Activated naive CD4-positive, alpha-beta T cell (primary cell): ENCODE measurements around the gene ARL14EP.
A peak's percentile ranks its signal among the peaks of the same experiment; 100 is the strongest.

Experiments
- DNase-seq, 4 experiments: peaks; one replicate each; lab custom pipeline; 2025; lab: John Stamatoyannopoulos, UW

Gene ARL14EP

DNA sequence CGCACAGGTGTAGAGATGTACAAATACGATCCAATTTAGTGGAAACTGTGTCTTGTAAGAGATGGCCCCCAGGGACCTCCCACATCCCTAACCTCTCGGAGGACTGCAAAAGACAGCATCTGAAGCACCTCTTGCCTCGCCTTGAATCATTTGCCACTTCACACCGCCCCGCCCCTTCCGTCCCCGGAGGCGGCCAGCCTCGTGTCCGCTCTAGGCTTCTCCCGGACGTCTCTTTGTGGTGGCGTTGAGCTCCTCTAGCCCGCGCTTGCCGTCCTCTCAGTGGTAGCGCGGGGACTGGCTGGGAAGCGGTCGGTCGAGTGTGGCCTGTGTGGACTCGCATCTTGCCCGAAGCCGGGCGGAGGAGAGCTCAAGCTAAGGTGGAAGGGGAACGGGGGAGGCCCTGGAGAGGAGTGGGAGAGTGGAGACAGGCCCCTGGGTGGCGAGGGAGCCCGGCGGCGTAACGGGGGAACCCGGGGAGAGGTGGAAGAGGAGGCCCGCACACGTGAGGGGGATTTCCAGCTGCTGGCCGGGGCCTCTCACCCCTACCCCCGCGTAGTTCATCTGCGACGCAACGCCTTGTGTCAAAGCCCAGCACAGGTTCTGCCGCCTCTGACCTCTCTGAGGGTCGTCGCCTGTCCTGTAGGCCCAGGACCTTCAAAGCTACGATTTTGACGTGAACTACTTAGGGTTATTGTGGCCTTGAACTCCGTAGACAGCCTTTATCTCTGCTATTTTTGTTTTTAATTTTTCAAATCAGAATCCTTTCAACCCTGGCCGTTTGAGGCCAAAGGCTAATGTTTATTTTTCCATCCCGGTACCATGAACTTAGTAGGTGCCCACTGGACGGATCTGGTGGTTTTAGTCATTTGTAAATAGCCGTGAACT lies at the start of gene ARL14EP:
TSS of gene ARL14EP (plus strand) at position 279 of the 885 bp plus-strand sequence. CDS start 7,845 bp downstream, outside the sequence.
- DNase-seq, result peak; percentile 56 to 82 (median 73)

DNA sequence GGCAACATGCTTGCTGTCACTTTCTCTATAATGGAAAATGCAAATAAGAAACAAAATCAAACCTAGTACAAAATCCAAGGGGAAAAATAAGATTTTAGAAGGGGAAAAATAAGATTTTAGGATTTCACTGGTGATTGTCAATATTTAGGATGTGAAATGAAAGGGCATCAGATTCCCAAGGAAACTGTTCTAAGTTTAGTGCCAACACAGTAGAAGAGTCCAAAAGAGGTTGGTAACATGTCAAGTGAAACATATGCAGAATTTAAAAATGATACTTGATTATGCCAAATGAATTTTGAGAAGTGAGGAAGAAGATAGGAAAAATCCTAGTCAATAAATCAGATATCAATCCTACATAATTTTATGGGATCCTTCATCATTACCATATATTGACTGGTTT lies 45.7 kb upstream of the ARL14EP start:
- DNase-seq, result no peak

DNA sequence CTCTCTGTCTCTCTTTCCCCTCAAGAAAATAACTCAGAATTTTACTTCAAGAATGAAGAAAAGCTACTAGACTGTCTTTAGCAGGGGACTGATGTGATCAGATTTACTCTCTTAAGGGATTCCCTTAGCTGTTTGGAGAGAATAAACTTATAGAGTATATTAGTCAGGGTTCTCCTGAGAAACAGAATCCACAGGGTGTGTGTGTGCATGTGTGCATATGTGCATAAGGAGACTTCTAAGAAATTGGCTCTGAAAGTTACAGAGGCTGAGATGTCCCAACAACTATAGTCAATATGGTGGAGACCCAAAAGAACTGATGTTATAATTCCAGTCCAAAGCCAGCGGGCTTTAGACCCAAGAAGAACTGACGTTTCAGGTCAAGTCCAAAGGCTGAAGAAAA lies 43.1 kb upstream of the ARL14EP start:
- DNase-seq, result no peak

DNA sequence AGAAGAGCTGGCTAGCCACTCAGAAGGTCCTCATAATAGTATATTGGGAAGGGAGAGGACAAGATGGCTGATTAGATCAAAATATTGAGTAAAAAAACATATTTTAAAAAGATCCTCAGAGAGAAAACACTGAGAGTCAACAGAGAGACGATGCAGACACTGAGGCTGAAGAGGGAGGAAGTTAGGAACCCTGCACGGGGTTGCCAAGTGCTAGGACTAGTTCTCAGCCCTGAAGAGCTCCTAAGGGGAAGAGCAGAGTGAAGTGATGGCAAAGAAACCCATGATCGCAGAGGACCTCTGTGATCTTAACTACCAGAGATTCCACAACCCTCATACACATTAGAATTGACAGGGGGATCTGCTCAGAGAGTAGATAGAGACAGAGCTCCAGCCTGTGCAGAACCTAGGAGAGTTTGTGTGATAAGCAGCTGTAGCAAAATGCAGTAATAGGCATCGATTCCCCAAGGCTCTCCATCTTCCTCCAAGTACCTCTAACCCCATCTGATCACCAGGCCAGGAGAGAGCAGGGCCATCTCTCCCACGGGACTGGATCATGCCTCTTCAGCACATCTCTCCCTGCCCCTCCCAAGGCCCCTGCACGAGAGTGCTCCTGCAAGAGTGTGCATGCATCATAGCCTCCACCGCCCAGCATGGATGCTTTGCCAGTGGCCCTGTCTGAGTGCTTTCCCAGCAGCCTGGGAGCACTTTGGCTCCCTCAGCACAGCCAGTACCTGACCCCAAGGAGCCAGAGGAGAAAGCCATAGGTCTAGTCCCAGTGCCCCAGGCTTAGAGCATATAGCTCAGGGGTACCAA lies 41.2 kb upstream of the ARL14EP start:
- DNase-seq, result no peak

DNA sequence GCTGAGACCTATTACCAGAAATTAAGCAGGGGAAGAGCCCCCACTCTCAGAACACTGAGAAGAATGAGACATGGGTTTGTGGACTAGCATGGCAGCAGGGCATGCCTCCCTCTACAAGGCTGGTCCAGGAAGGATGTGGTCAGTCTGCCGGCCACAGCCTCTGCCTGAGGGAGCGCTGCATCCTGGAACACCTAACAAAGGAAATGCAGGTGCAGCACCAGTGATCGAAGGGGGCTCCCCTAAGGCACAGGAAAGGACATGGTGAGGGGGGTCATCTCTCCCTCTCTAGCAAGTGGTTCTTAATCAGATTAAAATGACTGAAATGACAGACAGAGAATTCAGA lies 40.6 kb upstream of the ARL14EP start:
- no peak for DNase-seq

DNA sequence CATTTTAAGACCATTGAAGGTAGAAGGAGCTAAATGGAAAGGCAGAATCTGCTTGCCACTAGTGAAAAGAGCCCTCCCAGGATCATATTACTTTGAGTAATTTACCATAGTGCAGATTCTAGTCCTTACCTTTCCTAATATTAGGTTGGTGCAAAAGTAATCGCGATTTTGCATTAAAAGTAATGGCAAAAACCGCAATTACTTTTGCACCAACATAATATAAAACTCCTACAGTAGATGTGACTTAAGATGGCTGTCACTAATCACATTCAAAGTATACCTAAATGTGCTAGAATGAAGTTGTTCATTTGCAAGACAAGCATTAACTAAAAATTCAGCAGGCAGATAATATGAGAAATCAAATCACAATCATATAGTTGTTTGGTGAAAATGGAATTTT lies 38.1 kb upstream of the ARL14EP start:
- DNase-seq, result no peak

DNA sequence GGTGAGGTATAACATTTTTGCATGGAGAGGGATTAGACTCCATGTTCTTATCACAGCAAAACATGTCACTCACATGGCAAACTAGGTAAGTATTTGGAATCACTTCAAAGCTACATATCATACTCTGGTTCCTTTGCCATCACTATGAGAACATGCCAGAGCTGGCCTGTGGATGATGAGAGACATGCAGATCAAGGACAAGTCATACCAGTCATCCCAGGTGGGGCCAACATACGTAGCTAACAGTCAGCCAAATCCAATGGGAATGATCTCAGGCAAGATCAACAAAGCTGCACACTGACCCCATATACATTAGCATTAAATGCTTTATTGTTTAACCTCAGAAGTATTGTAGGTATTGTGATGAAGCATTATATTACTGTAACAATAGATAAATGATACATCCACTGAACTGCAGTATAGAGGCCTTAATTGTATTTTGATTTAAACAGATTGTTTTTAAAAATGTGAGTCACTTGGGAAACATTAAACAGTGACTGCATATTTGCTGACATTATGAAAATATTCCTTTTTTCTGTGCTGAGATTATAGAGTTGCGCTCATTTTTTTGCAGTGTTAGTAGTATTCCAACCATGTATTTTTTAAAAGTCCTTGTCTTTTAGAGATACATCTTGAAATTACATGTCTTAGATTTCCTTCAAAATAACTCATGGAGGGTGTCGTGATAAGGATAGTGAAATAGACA lies 37.3 kb upstream of the ARL14EP start:
- no peak for DNase-seq

DNA sequence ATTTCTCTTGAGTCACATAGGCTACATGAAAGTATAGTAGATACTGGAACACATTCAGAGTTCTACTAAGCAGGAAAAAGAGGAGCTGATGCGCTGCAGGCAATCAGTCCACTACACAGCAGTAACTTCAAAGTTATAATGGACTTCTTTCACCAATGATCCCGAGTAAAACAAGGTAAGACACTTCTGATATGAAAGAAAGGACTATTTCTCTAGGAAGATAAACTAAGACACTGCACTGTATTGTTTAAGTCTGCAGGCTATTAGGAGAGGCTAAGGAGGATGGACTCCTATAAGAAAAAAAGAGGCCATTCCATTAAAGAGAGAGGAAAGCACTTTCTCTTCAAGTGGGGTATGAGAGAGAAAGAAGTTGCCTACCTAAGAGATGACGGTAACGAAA lies 31.6 kb upstream of the ARL14EP start:
- DNase-seq, result no peak

DNA sequence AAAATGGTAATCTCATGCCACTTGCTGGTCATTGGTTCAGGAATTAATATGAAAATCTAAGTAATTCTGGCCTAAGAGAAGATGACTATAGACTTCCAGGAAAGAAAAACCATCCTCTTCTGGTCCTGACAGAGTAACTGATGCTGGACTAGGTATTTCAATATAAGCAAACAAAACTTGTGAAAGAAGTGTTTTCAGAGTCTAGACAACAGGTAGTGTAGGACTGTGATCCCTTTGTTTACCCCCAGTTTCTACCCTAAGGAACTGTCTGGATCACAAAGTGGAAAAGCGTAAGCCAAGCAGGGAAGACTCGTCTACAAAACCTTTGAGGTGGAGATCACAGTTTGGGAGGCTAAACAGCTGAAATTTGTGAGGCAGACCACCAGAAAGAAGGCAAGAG lies 30.4 kb upstream of the ARL14EP start:
- no peak for DNase-seq

DNA sequence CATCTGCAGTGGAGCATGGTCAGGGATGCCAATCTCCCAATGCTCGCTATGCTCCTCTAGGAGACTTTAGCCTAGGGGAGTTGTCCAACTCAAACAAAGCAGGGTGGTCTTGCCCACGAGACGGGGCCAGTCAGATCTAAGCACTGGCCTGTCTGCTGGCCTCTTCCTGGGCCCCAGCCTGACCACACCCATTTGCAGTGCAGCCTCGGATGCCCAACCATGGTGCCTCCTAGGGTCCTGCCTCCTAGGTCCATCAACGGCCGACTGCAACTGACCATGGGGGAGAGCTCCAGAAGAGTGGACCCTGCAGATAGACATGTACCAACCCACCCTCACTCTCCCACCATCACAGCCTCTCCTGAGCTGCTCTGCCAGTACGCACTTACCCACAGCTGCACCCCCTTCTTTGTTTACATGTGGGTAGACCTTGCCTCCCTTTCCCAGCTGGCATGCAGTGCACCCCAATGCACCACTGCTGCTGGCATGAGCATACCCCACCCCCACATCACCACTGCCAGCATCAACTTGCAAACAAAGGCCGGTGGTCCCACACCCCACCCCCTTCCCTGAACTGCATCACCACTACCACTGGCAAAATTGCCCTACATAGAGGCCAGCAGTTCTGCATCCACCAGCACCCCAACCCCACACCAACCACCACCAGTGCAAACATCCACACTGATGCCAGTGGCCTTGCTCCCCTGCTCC lies 27.6 kb upstream of the ARL14EP start:
- DNase-seq, result no peak

DNA sequence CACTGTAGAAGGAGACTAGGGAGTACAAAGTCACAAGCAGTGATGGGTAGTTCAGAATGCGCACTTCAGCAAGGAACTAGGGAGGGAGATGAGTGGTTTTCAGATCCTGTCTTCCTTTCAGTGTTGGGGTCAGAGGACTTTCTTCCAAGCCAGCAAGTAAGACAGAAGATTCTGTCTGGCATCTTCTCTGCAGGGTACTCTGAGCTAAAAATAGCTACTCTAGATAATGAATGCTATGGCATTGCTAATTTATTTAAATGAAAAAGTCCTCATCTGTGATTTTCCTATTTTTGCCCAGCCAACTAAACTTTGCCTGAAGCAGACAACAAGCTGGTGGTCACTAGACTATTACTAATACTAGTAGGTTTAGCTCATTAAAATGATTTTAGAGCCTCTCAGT lies 18.3 kb upstream of the ARL14EP start:
- no peak for DNase-seq

DNA sequence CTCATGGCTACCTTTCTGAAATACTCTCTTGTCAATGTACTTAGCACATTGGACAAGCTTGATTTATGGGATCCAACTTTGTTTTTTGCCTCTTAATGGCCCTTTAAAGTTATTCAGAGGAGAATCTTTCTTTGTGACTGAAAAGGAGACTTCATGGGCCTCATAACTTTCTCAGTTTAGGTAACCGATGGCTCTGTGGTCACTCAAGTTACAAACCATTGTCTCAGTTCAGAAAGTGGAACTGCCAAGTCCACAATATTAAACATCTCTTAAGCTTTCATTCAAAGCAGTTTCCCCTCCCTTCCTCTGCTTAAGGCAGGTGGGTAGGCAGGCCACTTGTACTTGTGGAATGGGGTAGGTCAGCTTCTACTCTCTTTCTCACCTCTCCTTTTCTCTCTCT lies 12.3 kb upstream of the ARL14EP start:
- DNase-seq, result no peak

DNA sequence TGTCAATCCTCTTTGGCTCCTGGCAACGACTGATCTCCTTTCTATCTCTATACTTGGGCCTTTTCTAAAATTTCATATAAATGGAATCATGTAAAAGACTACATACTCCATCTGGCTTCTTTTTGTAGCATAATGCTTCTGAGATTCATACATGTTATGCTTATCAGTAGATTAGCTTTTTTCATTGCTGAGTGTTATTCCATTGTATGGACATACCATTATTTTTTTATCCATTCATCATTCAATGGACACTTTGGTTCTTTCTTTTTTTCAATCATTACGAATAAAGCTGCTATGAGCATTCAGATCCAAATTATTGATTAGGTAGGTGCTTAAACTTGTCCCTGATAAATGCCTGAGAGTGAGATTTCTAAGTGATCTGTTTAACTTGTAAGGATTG lies 11.7 kb upstream of the ARL14EP start:
- no peak for DNase-seq

DNA sequence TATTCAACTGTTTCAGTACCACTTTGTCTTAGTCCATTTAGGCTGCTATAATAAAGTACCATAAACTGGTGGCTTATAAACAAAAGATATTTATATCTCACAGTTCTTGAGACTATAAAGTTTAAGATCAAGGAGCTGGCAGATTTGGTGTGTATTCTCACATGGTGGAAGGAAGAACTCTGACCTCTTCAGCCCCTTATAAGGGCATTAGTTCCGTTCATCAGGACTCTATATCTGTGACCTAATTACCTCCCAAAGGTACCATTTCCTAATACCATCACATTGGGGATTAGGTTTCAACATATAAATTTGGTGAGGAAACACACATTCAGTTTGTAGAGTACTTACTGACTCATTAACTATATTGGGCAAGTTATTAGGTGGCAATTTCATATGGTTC lies 10.7 kb upstream of the ARL14EP start:
- no peak for DNase-seq

DNA sequence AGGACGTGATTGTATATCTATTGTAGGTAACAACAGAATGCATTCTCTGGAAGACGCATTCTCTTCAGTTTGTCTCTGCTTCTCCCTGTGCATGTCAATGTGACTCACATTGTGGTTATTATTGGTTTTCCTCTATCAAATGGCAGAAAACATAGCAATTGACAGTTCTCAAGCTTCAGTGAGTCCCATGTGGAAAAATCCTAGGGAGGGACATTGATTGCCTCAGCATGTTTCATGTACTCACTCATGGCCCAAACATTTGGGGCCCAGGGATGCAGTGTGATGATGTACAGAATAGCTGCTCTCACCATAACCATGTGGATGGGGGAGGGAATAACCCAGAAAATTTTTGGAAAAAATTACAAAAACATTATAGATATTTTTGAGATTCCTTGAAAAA lies 9.3 kb upstream of the ARL14EP start:
- no peak for DNase-seq

DNA sequence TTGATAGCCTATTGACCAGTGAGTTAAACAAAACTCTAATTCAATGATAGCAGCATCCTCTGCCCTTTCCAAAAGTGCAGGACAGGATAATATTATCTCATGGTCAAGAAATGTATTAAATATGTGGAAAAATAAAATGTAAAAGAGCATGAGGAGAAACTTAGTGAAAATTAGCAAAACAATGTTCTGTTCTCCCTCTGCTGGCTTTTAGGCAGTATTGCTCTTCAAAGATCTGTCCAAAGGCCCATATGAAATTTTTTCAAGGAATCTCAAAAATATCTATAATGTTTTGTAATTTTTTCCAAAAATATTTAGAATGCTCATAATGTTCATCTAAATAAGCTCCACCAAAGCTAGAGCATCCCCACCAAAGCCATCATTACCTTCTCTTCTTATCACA lies 8.3 kb upstream of the ARL14EP start:
- no peak for DNase-seq

DNA sequence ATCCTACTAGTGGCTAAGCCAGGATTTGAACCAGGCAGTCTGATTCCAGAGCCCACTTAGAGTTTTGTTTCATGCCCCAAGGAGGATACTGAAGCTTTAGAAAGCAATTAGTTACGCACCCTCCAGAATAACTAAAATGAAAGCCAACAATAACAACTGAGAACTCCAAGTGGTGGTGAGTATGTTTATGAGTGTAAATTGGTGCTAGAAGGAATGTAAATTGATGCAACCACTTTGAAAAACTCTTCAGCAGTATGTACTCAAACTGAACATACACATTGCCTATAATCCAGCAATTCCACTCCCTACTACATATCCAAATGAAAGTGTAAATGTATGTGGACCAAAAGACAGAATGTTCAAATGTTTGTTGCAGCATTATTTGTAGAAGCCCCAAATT lies 6.7 kb upstream of the ARL14EP start:
- no peak for DNase-seq

DNA sequence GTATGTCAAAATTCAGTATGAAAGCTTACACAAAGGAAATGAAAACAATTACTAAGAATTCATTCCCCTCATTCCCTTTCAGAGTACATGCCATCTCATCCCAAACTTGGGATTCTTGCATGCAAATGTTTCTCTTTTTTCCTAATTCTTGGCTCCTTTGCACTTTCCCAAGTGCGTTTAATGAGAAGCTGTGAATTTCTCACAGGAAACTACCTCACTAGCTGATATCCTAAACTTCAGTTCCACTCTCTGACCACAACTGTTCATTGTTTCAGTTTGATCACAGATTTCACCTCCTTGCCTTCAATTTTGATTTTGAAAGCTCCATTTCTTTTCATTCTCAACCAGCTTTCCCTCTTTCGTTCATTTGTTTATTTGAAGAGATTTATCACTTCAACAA lies 5.9 kb upstream of the ARL14EP start:
- no peak for DNase-seq

DNA sequence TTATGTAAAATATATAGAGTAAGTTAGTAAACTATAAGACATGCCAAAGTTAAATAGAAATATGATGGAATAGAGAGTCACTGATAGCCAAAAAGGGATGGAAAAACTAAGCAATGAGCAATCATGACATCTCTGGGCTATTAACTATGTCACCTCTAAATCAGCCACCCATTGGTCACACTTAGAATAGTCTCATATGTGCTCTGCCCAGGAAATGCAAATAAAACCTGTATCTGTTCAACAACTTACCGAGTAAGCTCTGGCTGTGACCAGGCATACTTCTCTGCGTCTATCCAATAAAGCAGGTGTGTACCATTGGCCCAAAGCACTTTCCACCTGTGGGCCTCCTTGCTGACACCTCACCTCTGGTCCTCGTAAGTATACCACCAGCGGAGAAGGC lies 1.6 kb upstream of the ARL14EP start:
- DNase-seq, result no peak

DNA sequence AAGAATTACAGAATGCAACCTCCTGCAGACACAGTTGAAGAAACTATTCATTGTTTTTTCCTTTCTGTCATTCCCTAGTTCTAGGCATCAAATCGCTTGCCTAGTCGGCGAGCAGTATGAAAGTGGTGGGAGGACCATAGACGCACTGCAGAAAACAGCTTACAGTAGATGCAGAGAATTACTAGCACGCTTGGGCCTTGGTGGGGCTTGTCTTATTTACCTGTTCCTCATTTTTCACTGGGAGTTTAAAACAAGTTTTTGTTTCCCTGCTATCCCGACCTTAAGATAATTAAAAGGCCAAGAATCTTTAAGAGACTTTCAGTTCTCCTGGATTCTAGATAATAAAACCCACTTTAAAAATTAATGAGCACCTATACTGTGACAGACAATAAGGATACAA lies 713 bp upstream of the ARL14EP start:
- no peak for DNase-seq

DNA sequence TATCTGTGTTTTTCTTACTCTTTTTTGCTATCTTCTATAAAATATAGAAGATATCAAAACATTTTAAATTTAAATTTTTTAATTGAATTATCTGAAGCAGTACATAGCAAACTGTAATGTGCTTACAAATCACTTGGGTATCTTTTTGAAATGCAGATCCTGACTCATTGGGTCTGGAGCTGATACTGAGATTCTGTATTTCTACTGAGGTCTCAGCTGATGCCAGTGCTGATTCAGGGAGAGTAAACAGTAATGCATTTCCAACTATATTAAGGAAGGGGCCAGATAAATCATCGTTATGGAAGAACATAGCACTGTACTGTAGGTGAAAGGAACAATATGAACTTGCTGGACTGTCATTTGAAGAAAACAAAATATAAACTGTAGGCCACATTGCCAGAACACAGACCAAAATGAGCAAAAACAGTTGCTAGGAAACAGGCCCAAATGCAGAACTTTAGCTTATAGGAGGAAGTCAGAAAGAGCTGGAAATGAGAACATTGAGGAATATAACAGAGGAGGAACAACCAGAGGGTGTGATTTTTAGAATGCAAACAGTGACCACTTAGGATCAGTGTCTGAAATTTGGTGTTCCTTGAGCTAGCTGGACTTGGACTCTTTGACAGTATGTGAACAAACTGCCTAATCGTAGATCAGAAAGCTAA lies 3.3 kb downstream of the ARL14EP start:
- DNase-seq, result no peak

DNA sequence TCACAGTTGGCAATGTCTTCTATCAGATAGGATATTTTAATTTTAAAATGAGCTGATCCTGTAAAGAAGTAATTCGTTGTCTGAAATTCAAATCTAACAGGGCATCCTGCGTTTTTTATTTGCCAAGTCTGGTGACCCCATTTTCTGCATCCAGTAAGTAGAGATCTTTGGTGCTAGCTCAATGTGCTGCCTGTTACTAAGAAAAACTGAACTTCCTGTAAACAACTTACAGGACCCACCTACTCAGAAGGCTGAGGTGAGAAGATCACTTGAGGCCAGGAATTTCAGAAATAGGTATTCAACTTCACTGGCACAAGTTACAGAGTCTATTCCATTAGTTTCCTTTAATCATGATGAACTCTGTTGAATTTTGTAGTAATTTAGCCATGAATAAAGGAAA lies 4.0 kb downstream of the ARL14EP start:
- DNase-seq, result no peak
